DOHH2 (cell line): ENCODE results near the gene GOLGA6L2.
"Not testable (repeated sequence)": the region's sequence is repeated elsewhere in the genome, so short reads cannot be mapped to it uniquely, and the experiment has no call there.

Experiments
- EZH2phosphoT487 ChIP-seq: fragments of 200-600 bp; sonication (generic); IDR thresholded peaks from 2 replicates; pipeline ENCODE4 v1.6.1; 2017; ENCODE audit warnings: borderline replicate concordance, mild to moderate bottlenecking, antibody characterized with exemption, low read length, moderate library complexity, mixed read lengths
- TF ChIP-seq, protein P1 (sequence below): fragments of 200-600 bp; sonication (generic); IDR thresholded peaks from one replicate; pipeline ENCODE4 v1.5.1; 2014; ENCODE audit warnings: antibody characterized with exemption, mild to moderate bottlenecking, low read depth, low read length; ENCODE audit not compliant: poor library complexity, severe bottlenecking

- TF ChIP-seq, protein P1, sequence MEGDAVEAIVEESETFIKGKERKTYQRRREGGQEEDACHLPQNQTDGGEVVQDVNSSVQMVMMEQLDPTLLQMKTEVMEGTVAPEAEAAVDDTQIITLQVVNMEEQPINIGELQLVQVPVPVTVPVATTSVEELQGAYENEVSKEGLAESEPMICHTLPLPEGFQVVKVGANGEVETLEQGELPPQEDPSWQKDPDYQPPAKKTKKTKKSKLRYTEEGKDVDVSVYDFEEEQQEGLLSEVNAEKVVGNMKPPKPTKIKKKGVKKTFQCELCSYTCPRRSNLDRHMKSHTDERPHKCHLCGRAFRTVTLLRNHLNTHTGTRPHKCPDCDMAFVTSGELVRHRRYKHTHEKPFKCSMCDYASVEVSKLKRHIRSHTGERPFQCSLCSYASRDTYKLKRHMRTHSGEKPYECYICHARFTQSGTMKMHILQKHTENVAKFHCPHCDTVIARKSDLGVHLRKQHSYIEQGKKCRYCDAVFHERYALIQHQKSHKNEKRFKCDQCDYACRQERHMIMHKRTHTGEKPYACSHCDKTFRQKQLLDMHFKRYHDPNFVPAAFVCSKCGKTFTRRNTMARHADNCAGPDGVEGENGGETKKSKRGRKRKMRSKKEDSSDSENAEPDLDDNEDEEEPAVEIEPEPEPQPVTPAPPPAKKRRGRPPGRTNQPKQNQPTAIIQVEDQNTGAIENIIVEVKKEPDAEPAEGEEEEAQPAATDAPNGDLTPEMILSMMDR, result not testable (repeated sequence)
- not testable (repeated sequence) for TF ChIP-seq EZH2phosphoT487
These were observed 34.0 kb downstream of the GOLGA6L2 start for GRCh38 chr15:23412881-23413600.
